HAP-1 (cell line): ENCODE measurements around the gene PEAK3.

Experiments used
- DNase-seq, 2 experiments: peaks; one replicate each; pipeline ENCODE4 v3.0.0-alpha.2; 2016 to 2020; ENCODE audit warnings: low spot score in 2 of 2
- H3K27me3 ChIP-seq: fragments of 250-450 bp; sonication (Bioruptor Pico); 2 replicates; pipeline ENCODE4 v1.5.1; 2020; ENCODE audit warnings: low read depth, mild to moderate bottlenecking, moderate library complexity
- H3K36me3 ChIP-seq: fragments of 250-450 bp; sonication (Bioruptor Pico); replicated peaks from 2 replicates; pipeline ENCODE4 v1.5.1; 2020; ENCODE audit warnings: mild to moderate bottlenecking
- H3K4me1 ChIP-seq: fragments of 250-450 bp; sonication (Bioruptor Pico); 2 replicates; pipeline ENCODE4 v1.5.1; 2020; ENCODE audit warnings: mild to moderate bottlenecking
- H3K4me3 ChIP-seq: fragments of 250-450 bp; sonication (Bioruptor Pico); 2 replicates; pipeline ENCODE4 v1.5.1; 2020; ENCODE audit warnings: mild to moderate bottlenecking, moderate library complexity
- H3K9me3 ChIP-seq: fragments of 250-450 bp; sonication (Bioruptor Pico); 2 replicates; pipeline ENCODE4 v1.5.1; 2020; ENCODE audit warnings: mild to moderate bottlenecking, moderate library complexity
- in situ Hi-C: fragments of 300-500 bp; cut with MboI; formaldehyde crosslinking; loops from 3 replicates; pipeline ENCODE4 v1.14.3; 2020; ENCODE audit warnings: low sequenced_read_pairs, inconsistent platforms, mixed read lengths

Gene PEAK3

GRCh38 chr19:2275588-2276428 is 6.2 kb downstream of the PEAK3 start:
- H3K4me3 ChIP-seq = no peak overlapping the region
- in situ Hi-C loops = no loop called here
- peaks cover 15% of the 10 kb centered on the region for H3K4me1 ChIP-seq
- no peaks in the 10 kb centered on the region for H3K27me3 ChIP-seq
- DNase-seq = no peak
- H3K36me3 ChIP-seq = peaks cover 33% of the 10 kb centered on the region
- H3K9me3 ChIP-seq = no peaks in the 10 kb centered on the region

- DNase-seq = peak; percentile 55 to 84
- Histone ChIP-seq H3K36me3 (peaks cover 38% of the 10 kb centered on the region), H3K27me3 (no peaks in the 10 kb centered on the region), H3K9me3 (no peaks in the 10 kb centered on the region), H3K4me3 (no peak overlapping the region), H3K4me1 (peaks cover 15% of the 10 kb centered on the region)
- in situ Hi-C loops = loop anchor here (5.0 kb wide), 1 partner anchor 38 kb away; the partner anchor contains the start of genes PLEKHJ1 and SF3A2
Measured at GRCh38 chr19:2274931-2275535, 6.9 kb downstream of the PEAK3 start.

- in situ Hi-C loops = loop anchor here (5.0 kb wide), 1 partner anchor 37 kb away; the partner anchor contains the start of genes PLEKHJ1 and SF3A2
- Histone ChIP-seq H3K4me1 (peaks cover 15% of the 10 kb centered on the region), H3K36me3 (peaks cover 44% of the 10 kb centered on the region), H3K27me3 (no peaks in the 10 kb centered on the region), H3K9me3 (no peaks in the 10 kb centered on the region), H3K4me3 (peak overlapping the region; percentile 99)
- peak in 1 of 2 experiments; percentile 1 for DNase-seq
Measured at GRCh38 chr19:2274185-2274711, 7.7 kb downstream of the PEAK3 start.

- peak; percentile 92 to 96 for DNase-seq
- peaks cover 44% of the 10 kb centered on the region for H3K36me3 ChIP-seq
- no peaks in the 10 kb centered on the region for H3K27me3 ChIP-seq
- peak overlapping the region; percentile 99 for H3K4me3 ChIP-seq
- H3K4me1 ChIP-seq = peaks cover 15% of the 10 kb centered on the region
- no peaks in the 10 kb centered on the region for H3K9me3 ChIP-seq
- in situ Hi-C loops = loop anchor here (5.0 kb wide), 1 partner anchor 36 kb away; the partner anchor contains the start of genes PLEKHJ1 and SF3A2
Measured at GRCh38 chr19:2273356-2274184, 8.4 kb downstream of the PEAK3 start.

- no peaks in the 10 kb centered on the region for H3K27me3 ChIP-seq
- H3K36me3 ChIP-seq = peaks cover 44% of the 10 kb centered on the region
- H3K9me3 ChIP-seq = no peaks in the 10 kb centered on the region
- peak overlapping the region; percentile 99 for H3K4me3 ChIP-seq
- peaks cover 15% of the 10 kb centered on the region for H3K4me1 ChIP-seq
- peak in 1 of 2 experiments; percentile 7 for DNase-seq
- in situ Hi-C loops = loop anchor here (5.0 kb wide), 1 partner anchor 34 kb away; the partner anchor contains the start of genes PLEKHJ1 and SF3A2
Measured at GRCh38 chr19:2271234-2272103, 10.5 kb downstream of the PEAK3 start.

GRCh38 chr19:2270423-2271233 is 11.3 kb downstream of the PEAK3 start:
- Histone ChIP-seq H3K27me3 (no peaks in the 10 kb centered on the region), H3K4me3 (peak overlapping the region; percentile 99), H3K36me3 (peaks cover 44% of the 10 kb centered on the region), H3K9me3 (no peaks in the 10 kb centered on the region), H3K4me1 (peaks cover 15% of the 10 kb centered on the region)
- in situ Hi-C loops = loop anchor here (5.0 kb wide), 1 partner anchor 33 kb away; the partner anchor contains the start of genes PLEKHJ1 and SF3A2
- peak; percentile 23 to 70 for DNase-seq

GRCh38 chr19:2270157-2270422 is 11.9 kb downstream of the PEAK3 start:
- no peaks in the 10 kb centered on the region for H3K27me3 ChIP-seq
- H3K4me1 ChIP-seq = peaks cover 15% of the 10 kb centered on the region
- H3K36me3 ChIP-seq = peaks cover 44% of the 10 kb centered on the region
- in situ Hi-C loops = loop anchor here (5.0 kb wide), 1 partner anchor 33 kb away; the partner anchor contains the start of genes PLEKHJ1 and SF3A2
- H3K9me3 ChIP-seq = no peaks in the 10 kb centered on the region
- peak; percentile 3 to 59 for DNase-seq
- H3K4me3 ChIP-seq = peak overlapping the region; percentile 99

GRCh38 chr19:2269244-2270156 is 12.5 kb downstream of the PEAK3 start:
- in situ Hi-C loops = loop anchor here (5.0 kb wide), 1 partner anchor 32 kb away; the partner anchor contains the start of genes PLEKHJ1 and SF3A2

GRCh38 chr19:2268861-2269243 is 13.1 kb downstream of the PEAK3 start:
- peaks cover 15% of the 10 kb centered on the region for H3K4me1 ChIP-seq
- in situ Hi-C loops = no loop called here

More at GRCh38 chr19:2269244-2270156, 12.5 kb downstream of the PEAK3 start:
- Histone ChIP-seq H3K4me3 (peak overlapping the region; percentile 99), H3K36me3 (peaks cover 44% of the 10 kb centered on the region), H3K4me1 (peaks cover 15% of the 10 kb centered on the region), H3K9me3 (no peaks in the 10 kb centered on the region), H3K27me3 (no peaks in the 10 kb centered on the region)
- DNase-seq = peak; percentile 95 to 98

GRCh38 chr19:2268480-2268830 is 13.5 kb downstream of the PEAK3 start:
- no peak for DNase-seq
- Histone ChIP-seq H3K4me1 (peaks cover 15% of the 10 kb centered on the region), H3K9me3 (no peaks in the 10 kb centered on the region), H3K36me3 (peaks cover 37% of the 10 kb centered on the region), H3K27me3 (no peaks in the 10 kb centered on the region), H3K4me3 (peak overlapping the region; percentile 99)
- in situ Hi-C loops = no loop called here

More at GRCh38 chr19:2268861-2269243, 13.1 kb downstream of the PEAK3 start:
- Histone ChIP-seq H3K9me3 (no peaks in the 10 kb centered on the region), H3K4me3 (peak overlapping the region; percentile 99), H3K36me3 (peaks cover 38% of the 10 kb centered on the region), H3K27me3 (no peaks in the 10 kb centered on the region)
- DNase-seq = no peak
